SK-N-SH treated with all-trans-retinoic acid at 6 μM for 48 hours (cell line): ENCODE data around the gene SUSD4.

ENCODE experiments used
- BACH2 ChIP-seq: fragments of 250-450 bp; sonication (Bioruptor Pico); IDR thresholded peaks from 2 replicates; pipeline ENCODE4 v1.9.0; 2021; ENCODE audit warnings: mild to moderate bottlenecking, borderline replicate concordance
- RARB ChIP-seq: fragments of 250-450 bp; sonication (Bioruptor Pico); IDR thresholded peaks from 2 replicates; pipeline ENCODE4 v1.8.0; 2021; ENCODE audit warnings: mild to moderate bottlenecking, moderate library complexity
- TF ChIP-seq, protein P1 (sequence below): fragments of 250-450 bp; sonication (Bioruptor Pico); IDR thresholded peaks from 2 replicates; pipeline ENCODE4 v1.5.1; 2020; ENCODE audit warnings: low read depth, mild to moderate bottlenecking, moderate library complexity

DNA sequence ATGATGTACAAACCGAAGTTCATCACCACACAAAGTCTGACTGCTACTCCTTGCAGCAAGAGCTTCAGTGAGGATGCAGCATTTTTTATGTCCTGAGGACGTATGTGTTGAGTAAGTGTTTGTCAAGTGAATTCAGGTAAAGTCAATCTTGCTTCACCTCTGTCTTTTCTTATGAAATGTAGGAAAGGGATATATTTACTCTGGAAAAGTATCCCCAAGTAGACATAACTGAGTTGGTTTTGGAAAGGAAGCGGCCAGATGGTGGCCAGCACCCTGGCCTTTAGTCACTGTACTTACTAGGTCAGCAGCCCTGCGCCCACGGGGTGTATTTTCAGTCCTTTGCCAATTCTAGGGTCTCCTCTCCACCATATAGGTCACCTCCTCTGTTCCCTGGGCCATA is 75.2 kb downstream of the SUSD4 start:
- TF ChIP-seq BACH2 (CRISPR knock-in tag), result no peak
- no peak for TF ChIP-seq RARB (CRISPR knock-in tag)
- TF ChIP-seq, protein P1, sequence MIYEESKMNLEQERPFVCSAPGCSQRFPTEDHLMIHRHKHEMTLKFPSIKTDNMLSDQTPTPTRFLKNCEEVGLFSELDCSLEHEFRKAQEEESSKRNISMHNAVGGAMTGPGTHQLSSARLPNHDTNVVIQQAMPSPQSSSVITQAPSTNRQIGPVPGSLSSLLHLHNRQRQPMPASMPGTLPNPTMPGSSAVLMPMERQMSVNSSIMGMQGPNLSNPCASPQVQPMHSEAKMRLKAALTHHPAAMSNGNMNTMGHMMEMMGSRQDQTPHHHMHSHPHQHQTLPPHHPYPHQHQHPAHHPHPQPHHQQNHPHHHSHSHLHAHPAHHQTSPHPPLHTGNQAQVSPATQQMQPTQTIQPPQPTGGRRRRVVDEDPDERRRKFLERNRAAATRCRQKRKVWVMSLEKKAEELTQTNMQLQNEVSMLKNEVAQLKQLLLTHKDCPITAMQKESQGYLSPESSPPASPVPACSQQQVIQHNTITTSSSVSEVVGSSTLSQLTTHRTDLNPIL, result no peak
